K562 (cell line): ENCODE measurements around the gene KCNG4. TPM values are rescaled to one million over a fixed set of nuclear protein-coding genes. Genes with fewer than 3 reads are reported as not detected.

ENCODE experiments used
- CREM ChIP-seq: IDR thresholded peaks from 2 replicates; pipeline ENCODE4 v1.6.1; 2014; ENCODE audit warnings: antibody characterized with exemption, low read depth
- ESRRA ChIP-seq: fragments of 450-650 bp; IDR thresholded peaks from 2 replicates; pipeline ENCODE4 v1.6.1; 2014; ENCODE audit warnings: low read depth, mild to moderate bottlenecking, moderate library complexity, borderline replicate concordance
- FOS ChIP-seq: IDR thresholded peaks from 3 replicates; pipeline ENCODE4 v1.6.1; 2011; ENCODE audit not compliant: insufficient read length; ENCODE audit errors: extremely low read depth
- JUN ChIP-seq, 2 experiments: sonication (generic) in 1 of 2; formaldehyde crosslinking in 1 of 2; IDR thresholded peaks; 2 replicates each; pipeline versions ENCODE4 v1.6.1 to v1.8.0; 2012 to 2022; ENCODE audit warnings: borderline replicate concordance in 2 of 2, mild to moderate bottlenecking in 2 of 2, improper control_type of control experiment in 1 of 2, low read depth in 1 of 2, low read length in 1 of 2, missing genetic modification reagents in 1 of 2
- MCM7 ChIP-seq, 2 experiments: fragments of 450-650 bp; IDR thresholded peaks; 2 replicates each; pipeline ENCODE4 v1.6.1; 2016 to 2018
- RCOR1 ChIP-seq, 2 experiments: IDR thresholded peaks; 2 replicates each; pipeline ENCODE4 v1.6.1; 2012; ENCODE audit warnings: low read depth in 2 of 2, low read length in 2 of 2, borderline replicate concordance in 1 of 2, improper control_type of control experiment in 1 of 2
- SUPT5H ChIP-seq: fragments of 450-650 bp; IDR thresholded peaks from 2 replicates; pipeline ENCODE4 v1.6.1; 2016
- TARDBP ChIP-seq: fragments of 450-650 bp; IDR thresholded peaks from 2 replicates; pipeline ENCODE4 v1.6.1; 2016
- THRAP3 ChIP-seq: fragments of 450-650 bp; IDR thresholded peaks from 2 replicates; pipeline ENCODE4 v1.6.1; 2016; ENCODE audit warnings: mild to moderate bottlenecking, inconsistent platforms, borderline replicate concordance
- ZBTB33 ChIP-seq: sonication (generic); formaldehyde crosslinking; IDR thresholded peaks from 2 replicates; pipeline ENCODE4 v1.8.1; 2023; ENCODE audit warnings: mild to moderate bottlenecking, missing genetic modification reagents
- ZKSCAN1 ChIP-seq: fragments of 150-350 bp; IDR thresholded peaks from 2 replicates; pipeline ENCODE4 v1.6.1; 2016; ENCODE audit warnings: low read depth, low read length
- ZZZ3 ChIP-seq: fragments of 450-650 bp; IDR thresholded peaks from 2 replicates; pipeline ENCODE4 v1.6.1; 2016; ENCODE audit warnings: antibody characterized with exemption, mild to moderate bottlenecking, moderate library complexity
- polyA plus RNA-seq, 8 experiments: library from polyadenylated mRNA; depleted of rRNA in 4 of 8; stranded (reverse) in 5 of 8; unstranded in 3 of 8; fragments of >200 nt; fragmentation: Nextera tagmentation in 2 of 8; fragmentation: Illumina TruSeq in 1 of 8; extraction: Ambion mirVana in 2 of 8; extraction: Trizol in 1 of 8; gene quantifications; 2 replicates each; pipeline versions ENCODE4 v1.2.1 to v1.2.3, GENCODE V29; 2011 to 2014; ENCODE audit warnings: inconsistent platforms in 1 of 8, missing spikeins in 1 of 8
- total RNA-seq, 7 experiments: library from RNA; depleted of rRNA in 6 of 7; stranded (reverse); fragments of >200 nt in 6 of 7; fragmentation: Illumina TruSeq in 2 of 7; extraction: Trizol in 2 of 7; gene quantifications; 2 replicates each; pipeline versions ENCODE4 v1.2.1 to v1.2.3, GENCODE V29; 2011 to 2021; ENCODE audit warnings: low replicate concordance in 1 of 7
- TF ChIP-seq, protein P1 (sequence below): fragments of 450-650 bp; IDR thresholded peaks from 2 replicates; pipeline ENCODE4 v1.6.1; 2016; ENCODE audit warnings: antibody characterized with exemption
- TF ChIP-seq, protein P2 (sequence below): fragments of 250-450 bp; sonication (Bioruptor Pico); IDR thresholded peaks from 2 replicates; pipeline ENCODE4 v1.5.1; 2021; ENCODE audit warnings: mild to moderate bottlenecking

Gene KCNG4
- total and polyA plus RNA-seq, 9 of the 15 experiments (the other 6 are each of a cell fraction or from before 2014, with no cell fraction given), result not detected

DNA sequence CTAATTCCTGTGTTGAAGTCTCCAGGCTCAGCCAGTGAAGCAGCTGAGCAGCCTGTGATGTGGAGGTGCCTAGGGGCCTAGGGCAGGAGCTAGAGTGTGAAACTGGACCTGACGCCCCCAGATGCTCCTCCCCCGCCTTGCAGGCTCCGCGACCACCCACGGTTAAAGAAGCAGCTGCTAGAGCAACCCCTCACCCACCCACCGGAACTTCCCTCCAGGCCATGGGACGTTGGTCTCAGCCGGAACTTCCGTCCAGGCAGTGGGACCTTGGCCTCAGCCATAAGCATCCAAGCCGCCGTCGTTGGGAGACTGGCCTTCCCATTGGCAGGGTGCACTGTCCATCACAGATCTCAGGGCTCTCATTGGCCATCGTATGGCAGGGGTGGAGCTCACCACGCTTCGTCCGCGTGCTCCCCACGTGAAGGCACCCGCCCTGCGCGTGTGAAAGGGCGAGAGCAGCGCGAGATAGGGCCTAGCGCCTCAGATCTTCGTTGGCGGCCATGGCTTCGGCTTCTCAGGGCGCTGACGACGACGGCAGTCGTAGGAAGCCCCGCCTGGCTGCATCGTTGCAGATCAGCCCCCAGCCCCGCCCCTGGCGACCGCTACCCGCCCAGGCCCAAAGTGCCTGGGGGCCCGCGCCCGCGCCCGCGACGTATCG lies 49.0 kb downstream of the KCNG4 start, which contains the start of gene ADAD2 (continued):
- peak; percentile 97 for TF ChIP-seq ZBTB33
- no peak for TF ChIP-seq ZKSCAN1
- TF ChIP-seq ZZZ3, result no peak
- TF ChIP-seq, protein P1, sequence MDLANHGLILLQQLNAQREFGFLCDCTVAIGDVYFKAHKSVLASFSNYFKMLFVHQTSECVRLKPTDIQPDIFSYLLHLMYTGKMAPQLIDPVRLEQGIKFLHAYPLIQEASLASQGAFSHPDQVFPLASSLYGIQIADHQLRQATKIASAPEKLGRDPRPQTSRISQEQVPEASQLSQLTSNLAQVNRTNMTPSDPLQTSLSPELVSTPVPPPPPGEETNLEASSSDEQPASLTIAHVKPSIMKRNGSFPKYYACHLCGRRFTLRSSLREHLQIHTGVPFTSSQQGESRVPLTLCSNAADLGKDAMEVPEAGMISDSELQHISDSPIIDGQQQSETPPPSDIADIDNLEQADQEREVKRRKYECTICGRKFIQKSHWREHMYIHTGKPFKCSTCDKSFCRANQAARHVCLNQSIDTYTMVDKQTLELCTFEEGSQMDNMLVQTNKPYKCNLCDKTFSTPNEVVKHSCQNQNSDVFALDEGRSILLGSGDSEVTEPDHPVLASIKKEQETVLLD, result no peak
- no peak for TF ChIP-seq RCOR1 (IDR thresholded peaks at IDR 0.05; ENCODE audit: borderline replicate concordance in 1 of 2, low read depth in 2 of 2, low read length in 2 of 2)
- peak; percentile 81 for TF ChIP-seq FOS
- no peak for TF ChIP-seq MCM7 (IDR thresholded peaks at IDR 0.05)
- no peak for TF ChIP-seq JUN (IDR thresholded peaks at IDR 0.05; ENCODE audit: borderline replicate concordance, low read depth, low read length)
- TF ChIP-seq JUN (CRISPR knock-in tag; IDR thresholded peaks at IDR 0.05; ENCODE audit: borderline replicate concordance), result no peak
- TF ChIP-seq ESRRA, result no peak
- TF ChIP-seq, protein P2, sequence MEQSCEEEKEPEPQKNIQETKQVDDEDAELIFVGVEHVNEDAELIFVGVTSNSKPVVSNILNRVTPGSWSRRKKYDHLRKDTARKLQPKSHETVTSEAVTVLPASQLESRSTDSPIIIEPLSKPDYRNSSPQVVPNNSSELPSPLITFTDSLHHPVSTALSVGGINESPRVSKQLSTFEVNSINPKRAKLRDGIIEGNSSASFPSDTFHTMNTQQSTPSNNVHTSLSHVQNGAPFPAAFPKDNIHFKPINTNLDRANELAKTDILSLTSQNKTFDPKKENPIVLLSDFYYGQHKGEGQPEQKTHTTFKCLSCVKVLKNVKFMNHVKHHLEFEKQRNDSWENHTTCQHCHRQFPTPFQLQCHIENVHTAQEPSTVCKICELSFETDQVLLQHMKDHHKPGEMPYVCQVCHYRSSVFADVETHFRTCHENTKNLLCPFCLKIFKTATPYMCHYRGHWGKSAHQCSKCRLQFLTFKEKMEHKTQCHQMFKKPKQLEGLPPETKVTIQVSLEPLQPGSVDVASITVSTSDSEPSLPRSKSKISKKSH (CRISPR knock-in tag), result no peak
- TF ChIP-seq TARDBP, result no peak
- TF ChIP-seq THRAP3, result no peak
- TF ChIP-seq CREM, result 0 out of 2 replicates have a peak, but pooled peaks have one; percentile 34
- no peak for TF ChIP-seq SUPT5H
